DND-41 (cell line): Measurements from ENCODE around the gene KLHL17.

Experiments used
- ATAC-seq: fragments of 200-7000 bp; cut with Tn5 transposase; 3 replicates; pipeline ENCODE4 v1.9.1; 2021; ENCODE audit warnings: low read depth; ENCODE audit not compliant: insufficient read depth
- DNase-seq: peaks from one replicate; pipeline ENCODE4 v3.0.0-alpha.2; 2020
- H2AFZ ChIP-seq: 2 replicates; pipeline ENCODE4 v1.6.0; 2012; ENCODE audit warnings: low read depth, low read length
- H3K27ac ChIP-seq: 2 replicates; pipeline ENCODE4 v1.5.1; 2012; ENCODE audit warnings: low read length, inconsistent platforms
- H3K27me3 ChIP-seq: fragments of 200-600 bp; sonication (generic); 2 replicates; pipeline ENCODE4 v1.6.0; 2012; ENCODE audit warnings: low read length, mild to moderate bottlenecking, inconsistent platforms; ENCODE audit not compliant: insufficient read depth, poor library complexity
- H3K36me3 ChIP-seq: 2 replicates; pipeline ENCODE4 v1.5.1; 2012; ENCODE audit warnings: low read length, inconsistent platforms; ENCODE audit not compliant: insufficient read depth
- H3K4me1 ChIP-seq: 2 replicates; pipeline ENCODE4 v1.5.1; 2012; ENCODE audit warnings: mild to moderate bottlenecking, low read length; ENCODE audit not compliant: insufficient read depth
- H3K4me2 ChIP-seq: 2 replicates; pipeline ENCODE4 v1.6.0; 2012; ENCODE audit warnings: mild to moderate bottlenecking, moderate library complexity, low read length, inconsistent platforms; ENCODE audit not compliant: insufficient read depth
- H3K4me3 ChIP-seq, 2 experiments: fragments of 200-600 bp in 1 of 2; shearing (Covaris generic) in 1 of 2; 2 replicates each; pipeline ENCODE4 v1.5.1; 2012 to 2016; ENCODE audit warnings: inconsistent platforms in 2 of 2, low read length in 2 of 2, mild to moderate bottlenecking in 2 of 2, low read depth in 1 of 2, moderate library complexity in 1 of 2
- H3K79me2 ChIP-seq: 2 replicates; pipeline ENCODE4 v1.6.0; 2012; ENCODE audit warnings: low read length, inconsistent platforms; ENCODE audit not compliant: insufficient read depth
- H3K9ac ChIP-seq: 2 replicates; pipeline ENCODE4 v1.6.0; 2012; ENCODE audit warnings: low read depth, mild to moderate bottlenecking, inconsistent platforms, low read length, moderate library complexity
- H3K9me3 ChIP-seq: 2 replicates; pipeline ENCODE4 v1.5.1; 2012; ENCODE audit warnings: low read length, moderate library complexity, mild to moderate bottlenecking, inconsistent platforms; ENCODE audit not compliant: insufficient read depth, severe bottlenecking
- H4K20me1 ChIP-seq: 2 replicates; pipeline ENCODE4 v1.6.0; 2012; ENCODE audit warnings: low read length; ENCODE audit not compliant: insufficient read depth
- CTCF ChIP-seq: IDR thresholded peaks from 2 replicates; pipeline ENCODE4 v1.5.1; 2012; ENCODE audit warnings: borderline replicate concordance, low read length, moderate library complexity, mild to moderate bottlenecking; ENCODE audit not compliant: poor library complexity, severe bottlenecking; ENCODE audit errors: extremely low read depth
- EZH2 ChIP-seq: IDR thresholded peaks from 3 replicates; pipeline ENCODE4 v1.6.1; 2012; ENCODE audit warnings: borderline replicate concordance, low read depth, mild to moderate bottlenecking, moderate library complexity, low read length, inconsistent platforms; ENCODE audit not compliant: severe bottlenecking

Gene KLHL17

GRCh38 chr1:954927-955326 is 5.5 kb upstream of the KLHL17 start:
- Histone ChIP-seq H3K9me3 (no peaks in the 10 kb centered on the region), H3K4me2 (no peak overlapping the region), H3K4me3 (no peak overlapping the region), H3K79me2 (peaks cover 35% of the 10 kb centered on the region), H3K4me1 (peaks cover 28% of the 10 kb centered on the region), H3K36me3 (peaks cover 75% of the 10 kb centered on the region), H2AFZ (no peak overlapping the region), H3K27ac (no peak overlapping the region), H3K9ac (no peak overlapping the region), H4K20me1 (peaks cover 52% of the 10 kb centered on the region), H3K27me3 (no peaks in the 10 kb centered on the region)
- TF ChIP-seq CTCF (no peak), EZH2 (no peak)
- no peak for ATAC-seq
- DNase-seq = no peak

GRCh38 chr1:955474-955873 is 4.9 kb upstream of the KLHL17 start:
- H3K9ac ChIP-seq = no peak overlapping the region
- no peak for ATAC-seq
- H3K36me3 ChIP-seq = peaks cover 70% of the 10 kb centered on the region
- H3K79me2 ChIP-seq = peaks cover 35% of the 10 kb centered on the region
- no peak for TF ChIP-seq CTCF
- no peak for TF ChIP-seq EZH2
- no peaks in the 10 kb centered on the region for H3K27me3 ChIP-seq
- H3K9me3 ChIP-seq = no peaks in the 10 kb centered on the region
- no peak overlapping the region for H3K4me3 ChIP-seq
- no peak overlapping the region for H2AFZ ChIP-seq
- no peak for DNase-seq
- no peak overlapping the region for H3K27ac ChIP-seq
- H4K20me1 ChIP-seq = peaks cover 47% of the 10 kb centered on the region
- H3K4me2 ChIP-seq = no peak overlapping the region
- peaks cover 31% of the 10 kb centered on the region for H3K4me1 ChIP-seq

GRCh38 chr1:956636-957035 is 3.7 kb upstream of the KLHL17 start:
- TF ChIP-seq CTCF = no peak
- no peak for TF ChIP-seq EZH2
- no peak for DNase-seq
- peak overlapping the region; percentile 88; the same call in 1 of the 2 replicates for H3K4me2 ChIP-seq
- H3K27ac ChIP-seq = no peak overlapping the region
- peaks cover 39% of the 10 kb centered on the region for H3K4me1 ChIP-seq
- peaks cover 35% of the 10 kb centered on the region for H3K79me2 ChIP-seq
- H2AFZ ChIP-seq = no peak overlapping the region
- ATAC-seq = no peak
- peaks cover 50% of the 10 kb centered on the region for H4K20me1 ChIP-seq
- no peaks in the 10 kb centered on the region for H3K27me3 ChIP-seq
- no peak overlapping the region for H3K4me3 ChIP-seq
- no peaks in the 10 kb centered on the region for H3K9me3 ChIP-seq
- peaks cover 58% of the 10 kb centered on the region for H3K36me3 ChIP-seq
- no peak overlapping the region for H3K9ac ChIP-seq
